ENCODE measurements around the gene PAQR4.
A peak's percentile ranks its signal among the peaks of the same experiment; 100 is the strongest.
"Not testable (repeated sequence)": the region's sequence is repeated elsewhere in the genome, so short reads cannot be mapped to it uniquely, and the experiment has no call there.

PAQR4 gene

DNA sequence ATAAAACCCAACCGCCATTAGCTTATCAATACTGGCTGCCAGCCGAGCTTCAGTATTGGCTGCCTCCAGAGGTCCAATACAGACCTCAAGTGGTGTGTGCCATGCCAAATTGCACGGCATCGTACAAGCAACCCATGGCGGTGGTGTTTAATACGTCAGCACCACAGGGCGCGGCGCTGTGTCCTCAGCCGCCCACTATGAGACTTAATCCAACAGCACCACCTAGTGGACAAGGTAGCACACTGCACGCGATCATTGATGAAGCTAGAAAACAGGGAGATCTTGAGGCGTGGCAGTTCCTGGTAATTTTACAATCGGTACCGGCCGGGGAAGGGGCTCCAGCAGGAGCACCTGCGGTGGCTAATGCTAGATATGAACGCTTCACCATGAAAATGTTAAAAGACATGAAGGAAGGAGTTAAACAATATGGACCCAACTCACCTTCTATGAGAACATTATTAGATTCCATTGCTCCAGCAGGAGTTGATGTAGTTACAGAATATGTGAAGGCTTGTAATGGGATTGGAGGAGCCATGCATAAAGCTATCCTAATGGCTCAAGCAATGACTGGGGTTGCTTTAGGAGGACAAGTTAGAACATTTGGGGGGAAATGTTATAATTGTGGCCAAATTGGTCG lies 42.0 kb upstream of the PAQR4 start:
- peak; percentile 88 for DNase-seq (ENCODE audit: low spot score)
- TF ChIP-seq, protein P1, sequence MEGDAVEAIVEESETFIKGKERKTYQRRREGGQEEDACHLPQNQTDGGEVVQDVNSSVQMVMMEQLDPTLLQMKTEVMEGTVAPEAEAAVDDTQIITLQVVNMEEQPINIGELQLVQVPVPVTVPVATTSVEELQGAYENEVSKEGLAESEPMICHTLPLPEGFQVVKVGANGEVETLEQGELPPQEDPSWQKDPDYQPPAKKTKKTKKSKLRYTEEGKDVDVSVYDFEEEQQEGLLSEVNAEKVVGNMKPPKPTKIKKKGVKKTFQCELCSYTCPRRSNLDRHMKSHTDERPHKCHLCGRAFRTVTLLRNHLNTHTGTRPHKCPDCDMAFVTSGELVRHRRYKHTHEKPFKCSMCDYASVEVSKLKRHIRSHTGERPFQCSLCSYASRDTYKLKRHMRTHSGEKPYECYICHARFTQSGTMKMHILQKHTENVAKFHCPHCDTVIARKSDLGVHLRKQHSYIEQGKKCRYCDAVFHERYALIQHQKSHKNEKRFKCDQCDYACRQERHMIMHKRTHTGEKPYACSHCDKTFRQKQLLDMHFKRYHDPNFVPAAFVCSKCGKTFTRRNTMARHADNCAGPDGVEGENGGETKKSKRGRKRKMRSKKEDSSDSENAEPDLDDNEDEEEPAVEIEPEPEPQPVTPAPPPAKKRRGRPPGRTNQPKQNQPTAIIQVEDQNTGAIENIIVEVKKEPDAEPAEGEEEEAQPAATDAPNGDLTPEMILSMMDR (IDR thresholded peaks at IDR 0.05; ENCODE audit: extremely low read depth, missing control alignments) = peak; percentile 96

DNA sequence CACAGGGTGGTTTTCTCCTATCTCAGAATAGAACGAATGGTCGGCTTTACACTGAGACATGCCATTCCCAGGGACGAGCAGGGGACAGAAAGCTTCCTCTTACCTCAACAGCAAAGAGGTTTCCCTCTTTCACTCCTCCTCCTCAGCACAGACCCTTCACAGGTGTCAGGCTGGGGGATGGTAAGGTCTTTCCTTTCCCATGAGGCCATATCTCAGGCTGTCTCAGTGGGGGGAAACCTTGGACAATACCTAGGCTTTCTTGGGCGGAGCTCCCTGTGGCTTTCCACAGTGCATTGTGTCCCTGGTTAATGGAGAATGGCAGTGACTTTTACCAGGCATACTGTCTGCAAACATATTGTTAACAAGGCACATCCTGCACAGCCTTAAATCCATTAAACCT lies 41.0 kb upstream of the PAQR4 start:
- DNase-seq (ENCODE audit: low spot score) = not testable (repeated sequence)

DNA sequence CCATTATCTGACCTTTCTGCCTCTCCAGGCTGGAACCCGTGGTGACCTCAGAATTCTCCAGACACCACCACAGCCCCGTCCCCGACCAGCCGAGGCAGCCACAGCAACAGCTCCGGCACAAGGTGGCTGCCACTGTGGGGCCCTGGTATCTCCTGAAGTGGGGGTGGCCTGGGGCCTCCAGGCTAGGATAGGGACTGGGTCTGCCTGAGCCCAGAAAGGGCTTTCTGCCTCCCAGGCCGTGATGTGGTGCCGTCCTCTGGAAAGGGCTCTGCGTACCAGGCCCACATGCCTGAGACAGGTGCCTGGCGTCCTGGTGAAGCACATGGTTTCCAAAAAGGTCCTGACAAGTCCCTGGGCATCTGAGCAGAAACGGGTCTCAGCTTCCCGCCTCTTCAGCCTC lies 40.4 kb upstream of the PAQR4 start:
- peak; percentile 22 for DNase-seq (ENCODE audit: low spot score)
- TF ChIP-seq, protein P1 (IDR thresholded peaks at IDR 0.05; ENCODE audit: extremely low read depth, missing control alignments) = no peak

DNA sequence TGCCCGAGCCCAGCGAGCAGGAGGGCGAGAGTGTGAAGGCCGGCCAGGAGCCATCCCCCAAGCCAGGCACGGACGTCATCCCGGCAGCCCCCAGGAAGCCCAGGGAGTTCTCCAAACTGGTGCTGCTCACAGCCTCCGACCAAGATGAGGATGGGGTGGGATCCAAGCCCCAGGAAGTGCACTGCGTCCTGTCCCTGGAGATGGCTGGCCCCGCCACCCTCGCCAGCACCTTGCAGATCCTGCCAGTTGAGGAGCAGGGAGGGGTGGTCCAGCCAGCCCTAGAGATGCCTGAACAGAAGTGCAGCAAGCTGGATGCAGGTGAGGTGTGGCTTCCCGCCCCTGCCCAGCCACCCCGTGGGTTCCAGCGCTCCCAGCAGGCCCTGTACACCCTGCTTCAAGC lies 39.5 kb upstream of the PAQR4 start:
- TF ChIP-seq, protein P1 (IDR thresholded peaks at IDR 0.05; ENCODE audit: extremely low read depth, missing control alignments) = no peak
- DNase-seq (ENCODE audit: low spot score) = peak; percentile 7

DNA sequence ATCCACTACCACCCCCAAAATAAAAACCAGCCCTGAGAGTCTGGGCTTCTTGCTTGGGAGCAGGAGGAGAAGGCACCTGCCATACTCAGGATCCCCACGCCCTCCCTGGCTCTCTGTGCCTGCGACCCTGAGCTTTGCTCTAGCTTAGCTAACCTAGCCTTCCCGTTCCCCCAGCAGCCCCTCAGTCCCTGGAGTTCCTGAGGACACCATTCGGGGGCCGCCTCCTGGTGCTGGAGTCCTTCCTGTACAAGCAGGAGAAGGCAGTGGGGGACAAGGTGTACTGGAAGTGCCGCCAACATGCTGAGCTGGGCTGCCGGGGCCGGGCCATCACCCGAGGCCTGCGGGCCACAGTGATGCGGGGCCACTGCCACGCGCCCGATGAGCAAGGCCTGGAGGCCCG lies 38.9 kb upstream of the PAQR4 start:
- TF ChIP-seq, protein P1 (IDR thresholded peaks at IDR 0.05; ENCODE audit: extremely low read depth, missing control alignments) = no peak

DNA sequence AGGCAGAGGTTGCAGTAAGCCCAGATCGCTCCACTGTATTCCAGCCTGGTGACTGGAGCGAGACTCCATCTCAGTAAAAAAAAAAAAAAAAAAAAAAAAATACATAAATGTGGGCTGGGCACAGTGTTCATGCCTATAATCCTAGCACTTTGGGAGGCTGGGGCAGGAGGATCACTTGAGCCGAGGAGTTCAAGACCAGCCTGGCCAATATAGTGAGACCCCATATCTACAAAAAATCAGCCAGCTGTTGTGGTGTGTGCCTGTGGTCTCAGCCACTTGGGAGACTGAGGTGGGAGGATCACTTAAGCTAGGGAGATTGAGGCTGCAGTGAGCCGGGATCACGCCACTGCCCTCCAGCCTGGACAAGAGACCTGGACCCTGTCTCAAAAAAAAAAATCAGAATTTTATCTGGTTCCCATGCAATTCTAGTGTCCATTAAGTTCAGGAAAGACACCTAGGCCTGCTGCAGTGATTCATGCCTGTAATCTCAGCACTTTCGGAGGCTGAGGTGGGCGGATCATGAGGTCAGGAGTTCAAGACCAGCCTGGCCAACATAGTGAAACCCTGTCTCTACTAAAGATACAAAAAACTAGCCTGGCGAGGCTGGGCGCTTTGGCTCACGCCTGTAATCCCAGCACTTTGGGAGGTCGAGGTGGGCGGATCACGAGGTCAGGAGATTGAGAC lies 37.8 kb upstream of the PAQR4 start:
- DNase-seq (ENCODE audit: low spot score) = not testable (repeated sequence)

More for the DNA sequence above, 38.9 kb upstream of the PAQR4 start:
- DNase-seq (ENCODE audit: low spot score) = peak; percentile 4

DNA sequence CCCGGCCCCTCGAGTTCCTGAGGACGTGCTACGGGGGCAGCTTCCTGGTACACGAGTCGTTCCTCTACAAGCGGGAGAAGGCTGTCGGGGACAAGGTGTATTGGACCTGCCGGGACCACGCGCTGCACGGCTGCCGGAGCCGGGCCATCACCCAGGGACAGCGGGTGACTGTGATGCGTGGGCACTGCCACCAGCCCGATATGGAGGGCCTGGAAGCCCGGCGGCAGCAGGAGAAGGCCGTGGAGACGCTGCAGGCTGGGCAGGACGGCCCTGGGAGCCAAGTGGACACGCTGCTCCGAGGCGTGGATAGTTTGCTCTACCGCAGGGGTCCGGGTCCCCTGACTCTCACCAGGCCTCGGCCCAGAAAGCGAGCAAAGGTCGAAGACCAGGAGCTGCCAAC lies 36.0 kb upstream of the PAQR4 start:
- TF ChIP-seq, protein P1 (IDR thresholded peaks at IDR 0.05; ENCODE audit: extremely low read depth, missing control alignments) = no peak
- no peak for DNase-seq (ENCODE audit: low spot score)

DNA sequence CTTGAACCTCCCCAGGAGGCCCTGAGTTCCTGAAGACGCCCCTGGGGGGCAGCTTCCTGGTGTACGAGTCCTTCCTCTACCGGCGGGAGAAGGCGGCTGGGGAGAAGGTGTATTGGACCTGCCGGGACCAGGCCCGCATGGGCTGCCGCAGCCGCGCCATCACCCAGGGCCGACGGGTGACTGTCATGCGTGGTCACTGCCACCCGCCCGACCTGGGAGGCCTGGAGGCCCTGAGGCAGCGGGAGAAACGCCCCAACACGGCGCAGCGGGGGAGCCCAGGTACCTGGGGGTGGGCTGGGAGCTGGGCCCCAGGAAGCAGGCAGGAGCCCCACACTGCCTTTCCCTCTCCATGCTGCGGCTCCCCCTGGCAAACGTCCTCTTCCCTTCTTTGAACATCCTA lies 35.4 kb upstream of the PAQR4 start:
- DNase-seq (ENCODE audit: low spot score) = no peak

More for the DNA sequence above, 35.4 kb upstream of the PAQR4 start:
- TF ChIP-seq, protein P1 (IDR thresholded peaks at IDR 0.05; ENCODE audit: extremely low read depth, missing control alignments) = no peak

All from GM20000 (cell line).